BLaER1 treated with 17β-estradiol and CSF1 and Interleukin-3, amounts not matched to agents 10 nM and 100 nM (cell line): ENCODE data around the gene MTF2.

Experiments used
- H3K27ac ChIP-seq, 11 experiments: shearing (Covaris generic); formaldehyde crosslinking; 2 replicates each; pipeline ENCODE4 v1.8.1; 2022
- H3K27me3 ChIP-seq, 11 experiments: shearing (Covaris generic); formaldehyde crosslinking; 2 replicates each; pipeline ENCODE4 v1.8.1; 2022
- H3K36me3 ChIP-seq, 11 experiments: shearing (Covaris generic); formaldehyde crosslinking; 2 replicates each; pipeline ENCODE4 v1.8.1; 2022
- H3K4me1 ChIP-seq, 10 experiments: shearing (Covaris generic); formaldehyde crosslinking; 2 replicates each; pipeline ENCODE4 v1.8.1; 2022
- H3K4me2 ChIP-seq, 11 experiments: shearing (Covaris generic); formaldehyde crosslinking; 2 replicates each; pipeline ENCODE4 v1.8.1; 2022
- H3K4me3 ChIP-seq, 10 experiments: shearing (Covaris generic); formaldehyde crosslinking; 2 replicates each; pipeline ENCODE4 v1.8.1; 2022
- H3K9ac ChIP-seq, 11 experiments: shearing (Covaris generic); formaldehyde crosslinking; 2 replicates each; pipeline ENCODE4 v1.8.1; 2022
- H3K9me3 ChIP-seq, 11 experiments: shearing (Covaris generic); formaldehyde crosslinking; replicated peaks in 1 of 11; 2 replicates each; pipeline ENCODE4 v1.8.1; 2022
- H4K20me1 ChIP-seq, 11 experiments: shearing (Covaris generic); formaldehyde crosslinking; 2 replicates each; pipeline ENCODE4 v1.8.1; 2022
- Cebpa-rat ChIP-seq, 11 experiments: shearing (Covaris generic); IDR thresholded peaks; 2 replicates each; pipeline ENCODE4 v1.8.1; 2022

The MTF2 gene

GRCh38 chr1:93137604-93138292 is 58.7 kb downstream of the MTF2 start:
- Histone ChIP-seq H3K9ac (no peak overlapping the region), H3K36me3 (peaks cover 78 to 100% (median 91%) of the 10 kb centered on the region in 11 experiments)

GRCh38 chr1:93140106-93140505 is 61.0 kb downstream of the MTF2 start:
- Histone ChIP-seq H3K4me1 (no peaks in the 10 kb centered on the region), H3K9ac (no peak overlapping the region), H3K4me3 (no peak overlapping the region), H3K4me2 (no peak overlapping the region), H3K36me3 (peaks cover 58 to 96% (median 87%) of the 10 kb centered on the region in 11 experiments), H4K20me1 (peaks cover 0 to 80% (median 16%) of the 10 kb centered on the region in 11 experiments; a peak in 15 of 22 replicates), H3K9me3 (no peaks in the 10 kb centered on the region), H3K27ac (no peak overlapping the region), H3K27me3 (no peaks in the 10 kb centered on the region)
- no peak for TF ChIP-seq Cebpa-rat (IDR thresholded peaks at IDR 0.05)

More at GRCh38 chr1:93137604-93138292, 58.7 kb downstream of the MTF2 start:
- peaks cover 0 to 94% (median 23%) of the 10 kb centered on the region in 11 experiments; a peak in 17 of 22 replicates for H4K20me1 ChIP-seq
- H3K9me3 ChIP-seq = no peaks in the 10 kb centered on the region
- H3K27me3 ChIP-seq = no peaks in the 10 kb centered on the region
- no peak overlapping the region for H3K27ac ChIP-seq
- H3K4me1 ChIP-seq = no peaks in the 10 kb centered on the region
- no peak overlapping the region for H3K4me2 ChIP-seq
- H3K4me3 ChIP-seq = no peak overlapping the region
- no peak for TF ChIP-seq Cebpa-rat (IDR thresholded peaks at IDR 0.05)

- H3K36me3 ChIP-seq = peaks cover 38 to 96% (median 70%) of the 10 kb centered on the region in 11 experiments
These were observed 63.1 kb downstream of the MTF2 start for GRCh38 chr1:93142161-93142560.

GRCh38 chr1:93143136-93143535 is 64.1 kb downstream of the MTF2 start:
- H3K9ac ChIP-seq = no peak overlapping the region
- H3K4me2 ChIP-seq = no peak overlapping the region
- H3K27ac ChIP-seq = no peak overlapping the region
- H3K9me3 ChIP-seq = no peaks in the 10 kb centered on the region
- peaks cover 29 to 96% (median 68%) of the 10 kb centered on the region in 11 experiments for H3K36me3 ChIP-seq
- H3K27me3 ChIP-seq = no peaks in the 10 kb centered on the region
- TF ChIP-seq Cebpa-rat (IDR thresholded peaks at IDR 0.05) = no peak
- H3K4me3 ChIP-seq = no peak overlapping the region
- peaks cover 0 to 83% (median 19%) of the 10 kb centered on the region in 11 experiments; a peak in 17 of 22 replicates for H4K20me1 ChIP-seq
- no peaks in the 10 kb centered on the region for H3K4me1 ChIP-seq

More at GRCh38 chr1:93142161-93142560, 63.1 kb downstream of the MTF2 start:
- no peak for TF ChIP-seq Cebpa-rat (IDR thresholded peaks at IDR 0.05)
- H3K27me3 ChIP-seq = no peaks in the 10 kb centered on the region
- H3K4me1 ChIP-seq = no peaks in the 10 kb centered on the region
- H4K20me1 ChIP-seq = peaks cover 0 to 83% (median 9%) of the 10 kb centered on the region in 11 experiments; a peak in 16 of 22 replicates
- no peak overlapping the region for H3K27ac ChIP-seq
- no peak overlapping the region for H3K4me2 ChIP-seq
- H3K9ac ChIP-seq = no peak overlapping the region
- H3K4me3 ChIP-seq = no peak overlapping the region
- H3K9me3 ChIP-seq = no peaks in the 10 kb centered on the region

GRCh38 chr1:93143769-93144168 is 64.7 kb downstream of the MTF2 start:
- Histone ChIP-seq H3K27me3 (no peaks in the 10 kb centered on the region), H3K4me3 (no peak overlapping the region), H3K27ac (no peak overlapping the region), H4K20me1 (peaks cover 3 to 83% (median 26%) of the 10 kb centered on the region in 11 experiments; a peak in 18 of 22 replicates), H3K36me3 (peaks cover 29 to 96% (median 68%) of the 10 kb centered on the region in 11 experiments), H3K9me3 (no peaks in the 10 kb centered on the region), H3K4me2 (no peak overlapping the region), H3K9ac (no peak overlapping the region), H3K4me1 (no peaks in the 10 kb centered on the region)
- TF ChIP-seq Cebpa-rat (IDR thresholded peaks at IDR 0.05) = no peak

- Histone ChIP-seq H3K9ac (no peak overlapping the region), H4K20me1 (peaks cover 6 to 84% (median 28%) of the 10 kb centered on the region in 11 experiments; a peak in 16 of 22 replicates), H3K4me3 (no peak overlapping the region), H3K36me3 (peaks cover 35 to 96% (median 71%) of the 10 kb centered on the region in 11 experiments), H3K4me2 (no peak overlapping the region), H3K27ac (no peak overlapping the region), H3K4me1 (no peaks in the 10 kb centered on the region), H3K9me3 (no peaks in the 10 kb centered on the region), H3K27me3 (no peaks in the 10 kb centered on the region)
- TF ChIP-seq Cebpa-rat (IDR thresholded peaks at IDR 0.05) = no peak
These were observed 68.9 kb downstream of the MTF2 start for GRCh38 chr1:93148001-93148400.

- Histone ChIP-seq H3K27ac (no peak overlapping the region), H3K9me3 (no peaks in the 10 kb centered on the region), H3K4me1 (peaks cover 0 to 12% (median 8%) of the 10 kb centered on the region in 10 experiments; a peak in 11 of 20 replicates), H4K20me1 (peaks cover 6 to 93% (median 41%) of the 10 kb centered on the region in 11 experiments; a peak in 18 of 22 replicates), H3K36me3 (peaks cover 59 to 100% (median 83%) of the 10 kb centered on the region in 11 experiments), H3K9ac (no peak overlapping the region), H3K4me2 (no peak overlapping the region), H3K27me3 (no peaks in the 10 kb centered on the region), H3K4me3 (no peak overlapping the region)
- no peak for TF ChIP-seq Cebpa-rat (IDR thresholded peaks at IDR 0.05)
These were observed 71.6 kb downstream of the MTF2 start for GRCh38 chr1:93150729-93151128.

GRCh38 chr1:93151474-93151873 is 72.4 kb downstream of the MTF2 start:
- H3K9me3 ChIP-seq = no peaks in the 10 kb centered on the region
- peaks cover 63 to 100% (median 87%) of the 10 kb centered on the region in 11 experiments for H3K36me3 ChIP-seq
- peaks cover 6 to 91% (median 43%) of the 10 kb centered on the region in 11 experiments; a peak in 18 of 22 replicates for H4K20me1 ChIP-seq
- no peak for TF ChIP-seq Cebpa-rat (IDR thresholded peaks at IDR 0.05)
- H3K4me1 ChIP-seq = peaks cover 0 to 18% (median 8%) of the 10 kb centered on the region in 10 experiments; a peak in 11 of 20 replicates
- H3K27ac ChIP-seq = no peak overlapping the region
- H3K4me2 ChIP-seq = no peak overlapping the region
- H3K4me3 ChIP-seq = no peak overlapping the region
- no peak overlapping the region for H3K9ac ChIP-seq
- no peaks in the 10 kb centered on the region for H3K27me3 ChIP-seq

- TF ChIP-seq Cebpa-rat (IDR thresholded peaks at IDR 0.05) = no peak
- Histone ChIP-seq H3K4me2 (no peak overlapping the region), H3K4me1 (peaks cover 0 to 19% (median 8%) of the 10 kb centered on the region in 10 experiments; a peak in 11 of 20 replicates), H3K27ac (no peak overlapping the region), H3K36me3 (peaks cover 75 to 100% (median 94%) of the 10 kb centered on the region in 11 experiments), H3K4me3 (no peak overlapping the region), H3K9ac (no peak overlapping the region), H3K27me3 (no peaks in the 10 kb centered on the region), H3K9me3 (no peaks in the 10 kb centered on the region), H4K20me1 (peaks cover 6 to 91% (median 51%) of the 10 kb centered on the region in 11 experiments; a peak in 19 of 22 replicates)
These were observed 73.8 kb downstream of the MTF2 start for GRCh38 chr1:93152835-93153234.
